HG02759 (cell line): Measurements from ENCODE around the gene LRRC38.
"Not testable (repeated sequence)": the region's sequence is repeated elsewhere in the genome, so short reads cannot be mapped to it uniquely, and the experiment has no call there.

Experiments used
- ATAC-seq: cut with Tn5 transposase; IDR thresholded peaks from one replicate; pipeline ENCODE4 v1.9.1; 2021; ENCODE audit warnings: mild to moderate bottlenecking, moderate library complexity; ENCODE audit not compliant: unreplicated experiment

LRRC38 gene, protein sequence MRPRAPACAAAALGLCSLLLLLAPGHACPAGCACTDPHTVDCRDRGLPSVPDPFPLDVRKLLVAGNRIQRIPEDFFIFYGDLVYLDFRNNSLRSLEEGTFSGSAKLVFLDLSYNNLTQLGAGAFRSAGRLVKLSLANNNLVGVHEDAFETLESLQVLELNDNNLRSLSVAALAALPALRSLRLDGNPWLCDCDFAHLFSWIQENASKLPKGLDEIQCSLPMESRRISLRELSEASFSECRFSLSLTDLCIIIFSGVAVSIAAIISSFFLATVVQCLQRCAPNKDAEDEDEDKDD

DNA sequence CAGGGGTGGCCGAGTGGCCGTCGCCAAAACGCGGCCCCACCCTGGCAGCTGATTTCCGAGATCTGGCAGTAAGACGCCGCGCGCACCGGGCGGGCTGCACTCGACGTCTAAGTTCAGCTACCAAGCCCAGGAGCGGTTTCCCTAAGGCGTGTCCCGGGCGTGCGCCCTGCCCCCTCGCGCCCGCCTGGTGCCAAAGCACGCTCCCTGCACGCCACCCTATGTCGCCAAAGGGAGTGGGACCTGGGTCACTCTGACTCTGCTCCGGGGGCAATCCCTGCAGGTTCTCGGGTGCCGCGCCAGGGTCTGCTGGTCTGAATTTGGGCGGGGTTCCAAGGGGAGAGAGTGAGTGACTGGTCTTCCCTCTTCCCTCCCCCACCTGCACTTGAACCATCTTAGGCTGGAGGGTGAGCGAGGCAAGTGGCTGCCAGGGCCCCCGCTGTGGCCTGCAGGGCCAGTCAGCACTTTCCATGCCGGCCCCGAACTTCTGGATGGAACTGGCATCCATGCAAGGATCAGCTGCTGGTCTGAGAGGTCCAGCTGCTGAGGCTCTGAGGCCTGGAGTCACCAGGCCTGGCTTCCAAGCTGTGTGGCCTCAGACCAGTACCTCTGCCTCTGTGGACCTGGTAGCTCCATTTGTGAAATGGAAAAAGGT, at the start of gene LRRC38:
LRRC38 (minus strand) TSS at position 109 of the 652 bp plus-strand sequence. CDS start 410 bp downstream, outside the sequence.
- ATAC-seq, result no peak

DNA sequence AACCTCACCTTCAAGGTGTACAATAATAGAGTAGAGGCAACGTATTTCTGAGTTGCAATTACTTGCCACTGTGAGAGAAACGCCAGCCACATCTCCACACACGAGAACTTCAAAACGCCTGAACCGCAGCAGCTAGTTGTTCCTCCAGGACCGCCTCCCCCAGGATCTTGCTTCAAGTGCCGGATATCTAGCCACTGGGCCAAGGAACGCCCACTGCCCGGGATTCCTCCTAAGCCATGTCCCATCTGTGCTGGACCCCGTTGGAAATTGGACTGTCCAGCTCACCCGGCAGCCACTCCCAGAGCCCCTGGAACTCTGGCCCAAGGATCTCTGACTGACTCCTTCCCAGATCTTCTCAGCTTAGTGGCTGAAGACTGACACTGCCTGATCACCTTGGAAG, 49.2 kb upstream of the LRRC38 start:
- not testable (repeated sequence) for ATAC-seq

DNA sequence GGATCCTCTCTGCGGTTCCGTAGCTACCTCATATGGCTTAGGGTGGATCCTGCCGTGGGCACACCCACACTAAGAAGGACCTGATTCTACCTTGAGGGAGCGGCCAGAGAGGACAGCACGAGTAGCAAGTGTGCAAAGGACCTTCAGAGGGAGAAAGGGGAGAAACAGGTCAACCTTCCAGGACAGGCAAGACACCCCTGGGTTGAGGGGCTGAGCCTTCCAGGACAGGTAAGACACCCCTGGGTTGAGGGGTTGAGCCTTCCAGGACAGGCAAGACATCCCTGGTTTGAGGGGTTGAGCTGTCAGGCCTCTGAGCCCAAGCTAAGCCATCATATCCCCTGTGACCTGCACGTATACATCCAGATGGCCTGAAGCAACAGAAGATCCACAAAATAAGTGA, 46.7 kb upstream of the LRRC38 start:
- ATAC-seq, result no peak

DNA sequence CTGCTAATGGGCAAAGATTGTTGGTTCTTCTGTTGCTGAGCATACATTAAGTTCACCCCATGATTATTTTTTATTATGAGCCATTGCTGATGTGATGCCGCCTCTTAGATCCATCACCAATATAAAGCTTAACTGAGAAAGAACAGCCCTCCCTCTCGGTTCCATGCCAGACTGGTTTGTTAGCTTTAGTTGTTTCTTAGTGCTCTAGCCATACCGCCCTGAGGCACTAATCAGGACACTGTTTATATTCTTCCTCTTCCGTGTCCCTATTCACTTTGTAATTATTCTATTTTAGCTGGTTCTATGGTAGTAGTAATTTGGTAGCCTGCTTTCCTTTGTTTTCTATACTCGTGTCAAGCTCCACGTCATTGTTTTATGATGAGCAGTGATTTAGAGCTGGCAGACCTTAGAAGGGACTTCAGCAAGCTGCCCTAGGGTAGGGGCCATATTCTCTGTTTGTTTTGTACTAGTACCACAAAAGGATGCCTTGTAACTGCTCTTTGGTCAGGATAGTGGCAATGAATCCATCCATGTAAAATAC, 42.5 kb upstream of the LRRC38 start:
- no peak for ATAC-seq

DNA sequence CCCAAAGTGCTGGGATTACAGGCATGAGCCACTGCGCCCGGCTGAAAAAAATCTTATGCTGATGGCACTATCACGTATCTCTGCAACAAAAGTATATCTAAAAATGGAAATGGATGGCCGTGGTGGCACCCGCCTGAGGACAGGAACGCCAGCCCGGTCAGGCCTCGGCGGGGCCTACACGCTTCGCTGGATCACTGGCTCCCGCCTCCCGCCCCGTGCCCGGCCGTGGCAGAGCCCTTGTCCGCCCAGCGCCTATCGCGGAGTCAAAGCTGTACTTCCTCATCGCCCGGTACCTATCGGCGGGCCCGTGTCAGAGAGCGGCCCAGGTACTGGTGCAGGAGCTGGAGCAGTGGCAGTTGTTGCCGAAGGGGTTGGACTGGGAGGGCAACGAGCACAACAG, 41.0 kb upstream of the LRRC38 start:
- ATAC-seq, result no peak

DNA sequence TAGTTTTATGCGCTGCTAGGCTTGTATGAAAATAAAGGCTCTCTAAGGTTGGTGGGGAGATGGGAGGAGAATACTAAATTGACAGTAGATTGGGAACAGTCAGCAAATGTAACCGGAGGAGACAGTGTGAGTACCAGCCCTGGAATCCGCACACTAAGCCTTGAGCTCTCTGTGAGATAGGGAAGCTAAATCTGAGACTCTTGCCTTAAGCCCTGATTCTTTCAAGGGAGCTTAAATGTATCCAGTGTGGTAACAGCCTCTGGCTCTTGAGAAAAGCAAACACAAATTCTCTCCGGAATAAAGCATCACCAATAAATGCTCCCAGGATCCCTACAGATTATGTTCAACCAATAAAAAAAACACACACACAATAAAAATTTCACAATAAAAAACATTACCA, 36.9 kb upstream of the LRRC38 start:
- ATAC-seq, result no peak

DNA sequence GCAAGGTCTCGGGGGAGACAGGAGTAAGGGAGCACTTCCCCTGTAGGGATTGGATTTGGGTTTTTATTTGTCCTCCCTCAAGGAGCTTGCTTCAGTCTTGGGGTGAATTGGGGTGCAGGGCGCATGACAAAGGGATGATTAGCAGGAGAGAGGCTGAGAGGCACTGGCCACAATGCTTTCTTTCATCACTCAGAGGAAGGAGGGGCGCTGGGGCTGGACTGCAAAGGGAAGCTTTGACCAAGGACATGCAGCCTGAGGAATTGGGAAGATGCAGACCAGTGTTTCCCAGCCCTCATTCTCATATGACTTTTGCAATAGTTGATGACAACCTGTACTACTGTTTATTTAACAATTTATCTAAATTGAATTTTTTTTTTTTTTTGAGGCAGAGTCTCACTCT, 35.7 kb upstream of the LRRC38 start:
- ATAC-seq, result no peak

DNA sequence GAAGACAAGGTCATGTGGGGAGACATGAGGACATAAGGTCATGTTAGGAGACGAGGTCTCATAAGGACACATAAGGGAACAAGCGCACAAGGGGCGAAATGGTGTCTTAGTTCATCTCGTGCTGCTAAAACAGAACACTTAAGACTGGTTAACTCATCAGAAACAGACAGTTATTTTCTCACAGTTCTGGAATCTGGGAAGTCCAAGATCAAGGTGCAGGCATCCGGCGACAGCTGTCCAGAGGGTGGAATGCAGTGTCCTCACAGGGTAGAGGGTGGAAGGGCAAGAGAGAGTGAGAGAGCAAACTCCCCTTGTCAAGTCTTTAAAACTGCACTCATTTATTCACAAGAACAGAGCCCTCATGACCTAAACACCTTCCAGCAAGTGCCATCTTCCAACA, 35.2 kb upstream of the LRRC38 start:
- ATAC-seq, result no peak

DNA sequence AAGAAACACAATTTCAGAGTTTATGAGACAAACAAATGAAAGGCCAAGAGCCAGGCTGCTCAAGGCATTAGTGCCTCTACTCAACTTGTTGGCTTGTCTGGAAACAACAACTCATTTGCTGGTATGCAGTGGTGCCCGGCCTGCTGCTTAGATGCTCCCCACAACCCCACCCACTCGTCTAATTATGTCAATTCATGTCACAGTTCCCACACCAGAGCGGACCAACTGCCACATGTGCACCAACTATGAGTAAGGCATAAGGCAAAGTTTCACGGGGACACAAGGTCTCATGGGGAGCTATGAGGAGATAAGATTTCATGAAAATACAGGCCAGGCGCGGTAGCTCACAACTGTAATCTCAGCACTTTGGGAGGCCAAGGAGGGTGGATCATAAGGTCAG, 34.5 kb upstream of the LRRC38 start:
- no peak for ATAC-seq

DNA sequence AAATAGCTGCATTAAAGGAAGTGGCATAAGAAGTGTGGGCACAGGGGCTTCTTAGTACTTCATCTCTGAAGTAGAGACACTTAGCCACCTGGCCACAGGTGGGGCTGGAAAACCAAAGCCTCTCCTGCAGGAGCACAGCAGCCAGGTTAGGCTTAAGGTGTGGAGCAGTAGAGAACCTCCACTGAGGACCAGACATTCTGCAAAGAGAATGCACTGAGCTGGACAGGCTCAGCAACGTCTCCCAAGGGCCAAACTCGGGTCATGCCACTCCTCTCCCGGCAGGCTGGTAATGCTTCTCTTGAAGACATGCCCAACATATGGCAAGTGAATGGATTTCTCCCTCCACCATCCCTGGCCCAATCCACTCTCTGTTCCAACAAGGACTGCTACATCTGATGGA, 33.0 kb upstream of the LRRC38 start:
- no peak for ATAC-seq

DNA sequence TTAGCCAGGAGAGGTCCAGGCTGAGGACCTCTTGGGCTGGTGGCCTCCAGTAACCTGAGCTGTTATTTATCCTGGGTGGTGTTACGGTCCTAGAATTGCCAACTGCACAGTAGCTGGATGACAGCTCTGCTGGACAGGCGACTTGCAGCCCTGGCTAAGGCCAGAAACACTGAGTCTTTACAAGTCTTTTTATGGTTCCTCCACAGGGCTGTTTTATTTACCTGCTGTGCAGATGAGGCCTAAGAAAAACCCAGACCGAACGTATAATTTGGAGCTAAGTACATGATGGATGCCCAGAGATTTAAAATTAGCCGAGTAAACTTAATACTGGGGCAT, 30.4 kb upstream of the LRRC38 start:
- ATAC-seq, result no peak

DNA sequence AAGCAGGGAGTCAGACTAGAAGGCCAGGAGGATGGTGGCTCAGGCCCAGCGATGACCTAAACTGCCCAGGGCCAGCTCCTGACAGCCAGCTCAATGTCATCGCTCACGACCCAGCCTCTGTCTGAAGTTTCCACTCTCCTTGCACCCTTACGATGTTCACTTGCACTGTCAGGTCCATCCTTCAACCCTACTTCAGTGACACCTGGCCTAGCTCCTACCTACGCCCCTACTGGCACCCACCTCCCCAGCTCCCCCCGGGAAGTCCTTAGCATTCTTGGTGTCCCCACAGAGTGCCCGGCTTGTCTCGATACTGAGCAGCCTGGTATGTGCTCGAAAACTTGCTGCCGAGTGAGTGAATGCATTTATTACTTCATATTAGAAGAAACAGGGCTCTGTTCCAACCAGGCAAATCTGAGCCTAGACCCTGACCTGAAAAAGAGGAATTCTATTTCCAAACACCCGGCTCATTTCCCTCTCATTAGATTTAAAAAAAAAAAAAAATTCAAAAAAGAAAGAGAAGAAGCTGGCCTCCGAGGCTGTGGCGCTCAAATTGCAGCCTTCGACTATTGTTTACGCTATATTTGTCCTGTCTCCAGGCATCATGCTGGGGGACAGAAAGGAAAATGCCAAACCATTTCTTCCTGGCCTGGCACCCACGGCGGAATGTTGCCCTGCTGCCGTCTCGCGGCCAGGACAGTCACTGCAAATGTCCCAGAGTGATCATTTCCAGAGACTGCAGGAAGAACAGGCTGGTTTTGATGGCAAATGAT, 29.8 kb upstream of the LRRC38 start:
- ATAC-seq, result no peak

DNA sequence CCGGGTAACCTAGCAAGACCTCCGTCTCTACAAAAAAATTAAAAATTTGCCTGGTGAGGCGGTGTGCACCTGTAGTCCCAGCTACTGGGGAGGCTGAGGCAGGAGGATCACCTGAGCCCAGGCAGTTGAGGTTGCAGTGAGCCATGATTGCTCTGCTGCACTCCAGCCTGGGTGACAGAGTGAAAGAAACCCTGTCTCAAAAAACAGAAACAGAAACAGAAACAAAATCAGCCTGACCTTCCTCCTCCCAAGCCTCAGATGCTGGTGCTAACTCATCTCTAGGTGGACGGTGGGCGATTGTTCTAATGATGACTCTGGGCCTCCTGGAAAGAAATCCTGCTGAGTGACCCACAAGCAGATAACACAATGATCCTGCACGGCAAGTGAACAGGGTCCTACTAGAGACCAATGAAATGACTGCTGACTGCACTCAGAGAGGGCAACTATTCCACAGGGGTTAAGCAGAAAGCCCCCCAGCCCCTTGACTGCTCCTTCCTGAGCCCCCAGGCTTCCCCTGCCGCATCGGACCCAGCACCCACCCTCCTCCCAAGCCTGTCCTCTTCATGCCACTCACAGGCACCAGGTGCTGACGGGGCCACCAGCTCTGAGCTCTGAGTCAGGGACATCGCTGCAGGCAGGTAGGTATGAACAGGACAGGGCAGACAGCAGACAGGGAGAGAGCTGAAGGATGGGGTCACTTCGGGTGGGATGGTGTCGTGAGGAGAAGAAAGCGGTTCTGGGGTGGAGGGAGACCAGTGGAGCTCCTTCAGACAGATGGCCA, 27.8 kb upstream of the LRRC38 start:
- ATAC-seq, result no peak

DNA sequence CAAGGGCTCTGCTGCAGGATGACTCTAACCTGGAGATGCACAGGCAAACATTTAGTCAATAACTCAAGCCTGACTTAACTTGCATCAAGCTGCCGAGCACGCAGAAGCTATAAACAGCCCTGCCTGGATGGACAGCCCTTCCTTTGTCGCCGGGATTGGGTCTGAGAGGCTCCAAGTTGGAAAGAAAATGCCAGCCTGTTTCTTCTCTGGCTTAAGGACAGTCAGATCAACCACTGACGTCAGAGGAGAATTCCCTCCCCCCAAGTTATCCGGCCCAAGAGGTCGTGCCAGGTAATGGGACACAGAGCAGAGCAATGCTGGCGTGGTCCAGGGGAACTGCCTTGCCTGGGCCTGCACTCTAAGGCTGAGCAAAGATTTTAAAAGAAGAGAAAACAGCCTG, 27.1 kb upstream of the LRRC38 start:
- no peak for ATAC-seq

DNA sequence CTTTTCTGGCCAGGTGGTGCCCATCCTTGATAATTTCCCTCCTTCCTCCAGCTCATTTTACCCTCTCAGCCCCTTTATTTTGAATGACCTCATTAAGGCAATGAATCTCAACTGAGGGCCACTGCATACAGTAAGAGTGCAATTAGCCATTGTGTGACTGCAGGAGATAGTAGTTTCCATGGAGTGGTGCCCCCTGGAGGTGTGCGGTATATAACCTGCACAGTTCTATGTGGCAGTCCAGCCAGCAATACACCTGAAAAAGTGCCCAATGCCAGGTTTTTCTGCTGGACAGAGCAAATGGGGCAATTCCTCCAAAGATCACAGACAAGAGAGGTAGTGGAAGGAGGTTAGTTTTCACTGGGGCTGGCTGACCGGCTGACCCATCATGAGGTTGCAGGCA, 25.9 kb upstream of the LRRC38 start:
- ATAC-seq, result no peak

DNA sequence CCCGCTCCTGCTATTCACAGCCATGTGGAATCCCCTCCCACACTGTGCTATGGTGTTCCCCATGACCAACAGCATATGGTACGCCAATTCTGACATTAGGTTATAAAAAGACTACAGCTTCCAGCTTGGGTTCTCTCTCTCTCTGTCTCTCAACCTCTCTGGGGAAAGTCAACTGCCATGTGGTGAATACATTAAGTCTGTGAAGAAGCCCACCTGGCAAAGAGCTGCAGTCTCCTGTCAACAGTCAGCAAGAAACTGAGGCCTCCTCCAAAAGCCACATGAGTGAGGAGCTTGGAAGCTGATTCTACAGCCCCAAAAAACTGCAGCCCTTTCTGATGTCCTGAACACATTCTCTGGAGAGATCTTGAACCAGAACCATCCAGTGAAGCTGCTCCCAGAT, 25.0 kb upstream of the LRRC38 start:
- no peak for ATAC-seq

DNA sequence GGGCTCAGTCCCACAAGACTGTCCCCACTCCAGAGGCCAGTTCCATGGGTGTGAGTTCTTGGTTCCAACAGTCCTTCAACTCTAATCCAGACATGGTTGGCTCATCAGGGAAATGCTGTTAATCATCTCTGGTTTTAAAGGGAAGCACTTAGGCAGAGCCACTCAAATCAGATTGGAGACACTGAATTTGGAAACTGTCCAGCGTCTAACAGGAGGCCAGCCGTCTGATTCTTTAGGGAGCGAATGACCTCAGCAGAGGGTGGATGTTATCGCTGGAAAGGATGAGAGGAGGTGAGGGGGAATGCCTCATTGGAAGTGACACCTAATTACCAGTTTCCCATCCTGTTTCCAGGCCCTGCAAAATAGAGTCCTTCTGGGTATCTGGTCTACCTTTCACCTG, 22.8 kb upstream of the LRRC38 start:
- no peak for ATAC-seq

DNA sequence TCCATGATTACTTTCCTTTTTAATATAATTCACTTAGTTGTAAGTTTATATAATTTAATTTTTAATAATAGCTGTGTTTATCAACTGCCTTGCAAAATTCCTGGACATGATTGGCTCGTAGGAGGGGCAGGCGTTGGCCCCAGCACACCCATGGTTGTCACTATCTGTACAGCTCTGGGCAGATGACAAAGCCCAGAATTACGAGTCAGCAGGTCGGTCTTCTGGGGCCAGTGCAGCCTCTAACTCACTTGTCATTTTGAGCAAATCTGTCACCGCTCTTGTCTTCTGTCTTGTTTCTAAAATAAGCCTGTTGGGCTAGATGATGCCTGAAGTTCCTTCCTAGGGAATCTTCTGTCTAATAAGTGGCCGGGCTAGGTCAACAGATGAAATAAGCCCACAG, 21.4 kb upstream of the LRRC38 start:
- ATAC-seq, result no peak

DNA sequence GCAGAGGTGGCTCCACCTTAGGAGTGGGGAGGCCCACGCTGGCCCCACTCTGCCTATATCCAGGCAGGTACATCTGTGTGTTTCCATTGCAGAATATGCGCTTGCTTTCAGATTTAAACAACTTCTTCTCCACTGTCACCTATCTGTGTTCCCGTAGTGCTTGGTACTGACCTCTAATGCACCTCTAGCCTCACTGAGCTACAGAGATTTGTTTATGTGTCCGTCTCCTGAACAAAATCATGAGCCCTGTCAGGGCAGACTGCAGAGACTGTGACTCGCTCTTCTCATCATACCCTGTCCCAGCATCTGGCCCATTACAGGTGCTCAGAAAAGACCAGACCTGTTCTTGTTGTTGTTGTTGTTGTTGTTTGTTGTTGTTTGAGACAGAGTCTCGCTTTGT, 14.5 kb upstream of the LRRC38 start:
- no peak for ATAC-seq

DNA sequence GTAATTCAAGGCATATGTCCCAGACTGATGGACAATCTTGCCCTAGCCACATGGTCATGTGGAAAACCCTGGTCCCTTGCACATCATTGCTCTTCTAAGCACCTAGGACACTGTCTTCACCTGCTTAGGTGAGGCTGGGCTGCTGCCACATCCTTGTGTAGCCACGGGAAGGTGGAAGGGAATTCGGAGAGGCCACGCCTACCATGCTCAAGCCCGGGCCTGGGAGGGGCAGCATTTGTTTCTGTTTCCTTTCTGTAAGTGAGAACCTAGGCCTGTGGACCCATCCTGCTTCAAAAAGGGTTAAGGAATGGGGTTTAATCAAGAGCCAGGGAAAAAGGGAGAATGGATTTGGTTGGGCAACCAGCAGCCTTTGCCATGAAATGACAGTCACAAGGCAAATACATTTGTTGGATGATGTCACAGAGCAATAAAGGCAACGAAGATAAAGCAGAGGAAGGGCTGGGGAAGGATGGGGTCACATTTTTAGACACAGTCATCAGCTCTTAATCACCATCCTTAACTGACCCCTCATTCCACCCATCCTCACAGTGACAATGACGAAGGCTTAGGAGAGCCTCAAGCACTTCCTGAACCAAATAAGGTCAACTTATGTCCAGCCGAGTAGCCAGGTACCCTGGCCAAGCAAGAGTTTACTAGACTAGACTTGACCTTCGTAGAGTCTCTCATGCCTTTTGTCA, 10.1 kb upstream of the LRRC38 start:
- no peak for ATAC-seq

DNA sequence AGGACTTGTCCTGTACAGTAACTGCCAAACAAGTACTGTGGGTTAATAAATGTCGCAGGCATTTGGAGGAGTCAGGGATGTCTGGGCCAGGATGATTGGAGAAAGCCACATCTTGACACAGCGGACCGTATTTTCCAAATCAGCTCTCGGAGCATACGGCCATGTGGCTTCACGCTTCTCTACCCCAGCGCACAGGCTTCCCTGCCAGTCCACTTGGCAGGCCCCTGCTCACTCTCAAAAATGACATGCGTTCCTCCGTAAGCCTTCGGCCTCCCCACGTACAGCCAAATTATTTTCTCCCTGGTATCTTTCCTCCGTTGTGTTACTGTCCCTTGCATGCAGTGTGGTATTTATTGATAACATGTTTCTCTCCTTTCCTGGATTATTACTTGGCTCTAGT, 7.2 kb upstream of the LRRC38 start:
- ATAC-seq, result no peak
